Daoy (cell line): Measurements from ENCODE around the gene LGALS7. TPM values are rescaled to one million over a fixed set of nuclear protein-coding genes. Genes with fewer than 3 reads are reported as not detected.
A peak's percentile ranks its signal among the peaks of the same experiment; 100 is the strongest.

Experiments used
- DNase-seq: peaks from one replicate; pipeline ENCODE4 v3.0.0-alpha.2; 2015; ENCODE audit warnings: low read depth
- total RNA-seq: library from RNA; depleted of rRNA; stranded (reverse); fragments of >200 nt; shearing (Covaris generic); gene quantifications from 2 replicates; pipeline ENCODE4 v1.2.3, GENCODE V29; 2014

The LGALS7 gene
- total RNA-seq, 1 experiment from 2014 or later, result not detected

DNA sequence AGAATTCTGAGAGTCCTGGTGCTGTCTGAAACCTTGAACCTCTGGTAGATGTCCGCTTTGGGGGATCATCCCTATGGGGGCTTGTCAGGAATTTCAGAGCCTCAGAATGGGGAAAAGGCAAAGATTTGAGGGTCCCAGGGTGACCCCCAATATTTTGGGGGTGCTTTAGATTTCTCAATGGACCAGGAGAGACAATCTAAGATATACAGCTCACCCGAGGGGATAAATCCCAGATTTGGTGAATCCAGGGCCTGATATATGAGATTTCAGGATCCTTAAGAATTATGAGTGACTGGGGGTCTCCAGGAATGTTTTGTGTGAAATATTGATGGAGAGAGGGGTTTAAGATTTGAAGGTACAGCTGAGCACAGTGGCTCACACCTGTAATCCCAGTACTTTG lies 32.4 kb downstream of the LGALS7 start:
- DNase-seq, result no peak

- no peak for DNase-seq
These were observed 33.1 kb downstream of the LGALS7 start for GRCh38 chr19:38740257-38740592.

DNA sequence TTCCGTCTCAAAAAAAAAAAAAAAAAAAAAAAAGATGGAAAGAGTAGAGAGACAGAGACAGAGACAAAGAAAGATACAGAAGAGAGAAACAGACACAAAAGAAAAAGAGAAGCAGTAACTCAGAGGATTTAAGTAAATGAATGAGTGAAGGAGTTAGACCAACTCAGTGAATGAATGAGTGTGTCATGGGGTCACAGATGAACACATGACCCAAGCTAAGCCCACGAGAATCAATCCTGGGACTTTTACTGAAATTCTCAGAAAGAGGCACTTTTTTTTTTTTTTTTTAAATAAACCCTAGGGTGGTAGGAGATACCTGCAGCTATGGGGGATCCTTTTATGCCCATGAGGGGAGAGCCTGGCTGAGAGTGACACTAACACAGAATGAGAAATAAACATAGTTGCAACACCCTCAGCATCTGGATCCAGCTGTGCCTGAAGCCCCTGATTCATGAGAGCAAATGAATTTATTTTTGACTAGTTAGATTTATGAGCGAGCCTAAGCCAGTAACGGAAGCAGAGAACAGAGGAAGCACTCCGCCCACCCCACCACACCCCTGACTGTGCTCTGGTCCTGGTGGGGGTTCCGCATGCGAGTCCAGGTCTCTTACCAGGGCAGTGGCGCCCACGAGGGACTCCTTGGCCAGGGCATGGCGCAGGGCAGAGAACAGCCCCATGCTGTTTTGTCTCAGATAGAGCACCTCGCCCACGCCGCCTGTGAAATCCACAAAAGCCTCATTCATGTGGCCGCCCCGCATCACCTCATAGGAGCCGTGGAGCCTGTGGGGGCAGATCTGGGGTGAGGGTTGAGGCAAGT lies 33.7 kb downstream of the LGALS7 start:
- DNase-seq, result no peak

- peak; percentile 6 for DNase-seq
These were observed 35.2 kb downstream of the LGALS7 start for GRCh38 chr19:38737921-38738737.

- peak; percentile 2 for DNase-seq
These were observed 35.9 kb downstream of the LGALS7 start for GRCh38 chr19:38737281-38737865.

DNA sequence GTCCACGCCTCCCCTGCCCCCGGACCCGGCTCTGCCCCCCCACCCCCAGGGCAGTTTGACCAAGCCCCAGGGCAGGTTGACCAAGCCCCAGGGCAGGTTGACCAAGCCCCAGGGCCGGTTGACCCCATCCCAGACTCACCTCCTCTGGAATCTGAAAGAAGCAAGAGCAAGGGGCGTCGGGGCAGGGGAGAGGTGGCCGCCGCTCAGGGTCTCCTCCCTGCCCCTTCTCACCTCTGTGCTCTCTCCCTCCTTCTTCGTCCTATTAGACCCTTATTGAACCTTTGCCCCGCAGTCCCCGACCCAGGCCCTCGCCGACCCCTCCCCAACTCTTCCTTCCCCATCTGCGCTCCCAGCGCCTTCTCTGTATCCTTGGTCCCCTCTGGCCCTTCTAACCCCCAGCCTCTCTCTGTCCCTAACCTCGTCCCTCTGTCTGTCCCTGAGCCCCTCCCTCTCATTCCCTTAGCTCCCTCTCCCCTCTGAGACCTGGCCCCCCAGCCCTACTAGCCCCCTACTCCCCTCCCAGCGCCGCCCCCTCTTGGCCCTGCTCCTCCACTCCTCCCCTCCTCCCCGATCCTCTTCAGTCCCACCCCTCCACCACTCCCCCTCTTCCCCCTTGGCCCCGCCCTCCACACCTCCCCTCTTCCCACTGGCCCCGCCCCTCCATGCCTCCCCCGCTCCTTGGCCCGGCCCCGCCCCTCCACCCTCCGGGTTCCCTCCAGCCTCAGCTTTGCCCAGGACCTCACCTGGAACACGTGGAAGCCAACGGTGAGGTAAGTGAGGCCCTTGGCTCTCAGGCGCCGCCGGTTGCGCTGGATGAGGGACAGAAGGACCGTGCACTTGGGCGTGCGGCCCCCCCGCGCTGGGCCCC lies 36.7 kb downstream of the LGALS7 start:
- DNase-seq, result peak; percentile 57

- peak; percentile 63 for DNase-seq
These were observed 37.3 kb downstream of the LGALS7 start for GRCh38 chr19:38736036-38736412.

GRCh38 chr19:38735257-38735686 lies 38.0 kb downstream of the LGALS7 start:
- DNase-seq, result peak; percentile 32

GRCh38 chr19:38734426-38735256 lies 38.7 kb downstream of the LGALS7 start:
- DNase-seq, result peak; percentile 61

DNA sequence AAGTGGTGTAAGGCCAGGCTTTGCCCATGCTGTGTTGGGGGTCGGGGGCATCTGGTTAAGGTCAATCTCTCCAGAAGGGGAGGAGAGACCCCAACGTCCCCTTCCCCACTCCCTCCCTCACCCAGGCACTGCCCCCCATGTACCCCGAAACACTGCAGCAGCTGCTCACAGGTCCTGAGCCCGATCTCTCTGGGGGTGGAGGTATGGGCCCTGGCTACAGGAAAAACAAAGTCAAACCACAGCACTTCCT lies 39.2 kb downstream of the LGALS7 start:
- no peak for DNase-seq

- peak; percentile 51 for DNase-seq
These were observed 39.7 kb downstream of the LGALS7 start for GRCh38 chr19:38733493-38734175.

- no peak for DNase-seq
These were observed 40.1 kb downstream of the LGALS7 start for GRCh38 chr19:38733241-38733492.

GRCh38 chr19:38731654-38732301 lies 41.5 kb downstream of the LGALS7 start:
- DNase-seq, result no peak

- DNase-seq, result no peak
These were observed 42.4 kb downstream of the LGALS7 start for GRCh38 chr19:38730731-38731589.

- no peak for DNase-seq
These were observed 42.9 kb downstream of the LGALS7 start for GRCh38 chr19:38730470-38730730.

DNA sequence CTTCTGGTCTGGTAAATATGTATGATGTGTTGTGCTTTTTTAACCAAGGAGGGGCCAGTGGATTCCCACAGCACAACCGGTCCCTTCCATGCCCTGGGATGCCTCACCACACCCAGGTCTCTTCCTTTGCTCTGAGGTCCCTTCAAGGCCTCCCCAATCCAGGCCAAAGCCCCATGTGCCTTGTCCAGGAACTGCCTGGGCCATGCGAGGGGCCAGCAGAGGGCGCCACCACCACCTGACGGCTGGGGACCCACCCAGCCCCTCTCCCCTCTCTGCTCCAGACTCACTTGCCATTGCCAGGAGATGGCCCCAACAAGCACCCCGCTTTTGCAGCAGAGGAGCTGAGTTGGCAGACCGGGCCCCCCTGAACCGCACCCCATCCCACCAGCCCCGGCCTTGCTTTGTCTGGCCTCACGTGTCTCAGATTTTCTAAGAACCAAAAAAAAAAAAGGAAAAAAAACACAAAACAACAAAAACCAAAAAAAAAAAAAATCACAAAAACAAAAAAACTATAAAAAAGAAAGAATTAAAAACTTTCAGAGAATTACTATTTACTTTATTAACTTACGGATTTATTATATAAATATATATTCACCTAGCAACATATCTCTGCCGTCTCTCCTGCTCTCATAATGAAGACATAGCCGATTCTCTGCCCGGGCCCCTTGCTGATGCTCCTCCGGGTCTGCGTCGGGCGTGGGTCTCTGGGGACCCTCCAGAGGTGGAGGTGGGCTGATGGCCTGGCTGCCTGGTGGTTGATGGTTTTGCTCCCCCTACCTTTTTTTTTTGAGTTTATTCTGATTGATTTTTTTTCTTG lies 43.5 kb downstream of the LGALS7 start:
- peak; percentile 67 for DNase-seq

DNA sequence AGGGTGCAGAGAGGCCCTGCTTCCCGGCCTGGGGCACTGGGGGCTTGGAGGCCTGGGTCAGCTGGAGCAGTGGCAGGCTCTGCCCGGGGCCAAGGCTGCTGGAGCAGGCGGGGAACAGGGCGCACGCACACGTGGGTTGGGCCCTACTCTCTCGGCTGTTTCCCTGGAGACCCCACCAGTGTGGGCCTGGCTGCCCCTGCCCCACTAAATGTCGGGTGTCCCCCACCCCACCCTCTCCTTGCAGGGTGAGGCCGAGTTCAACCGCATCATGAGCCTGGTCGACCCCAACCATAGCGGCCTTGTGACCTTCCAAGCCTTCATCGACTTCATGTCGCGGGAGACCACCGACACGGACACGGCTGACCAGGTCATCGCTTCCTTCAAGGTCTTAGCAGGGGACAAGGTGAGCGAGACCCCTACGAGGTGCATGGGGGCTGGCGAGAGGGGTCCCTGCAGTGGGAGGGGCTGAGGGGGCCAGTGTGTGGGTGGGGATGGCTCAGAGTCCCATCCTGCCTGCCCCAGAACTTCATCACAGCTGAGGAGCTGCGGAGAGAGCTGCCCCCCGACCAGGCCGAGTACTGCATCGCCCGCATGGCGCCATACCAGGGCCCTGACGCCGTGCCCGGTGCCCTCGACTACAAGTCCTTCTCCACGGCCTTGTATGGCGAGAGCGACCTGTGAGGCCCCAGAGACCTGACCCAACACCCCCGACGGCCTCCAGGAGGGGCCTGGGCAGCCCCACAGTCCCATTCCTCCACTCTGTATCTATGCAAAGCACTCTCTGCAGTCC lies 44.4 kb downstream of the LGALS7 start:
- no peak for DNase-seq
